ENCODE measurements around the gene TMEM127. TPM values are rescaled to one million over a fixed set of nuclear protein-coding genes. Genes with fewer than 3 reads are reported as not detected.

TMEM127 gene
- total and polyA plus RNA-seq, 8 donors = 8.2 to 38.4 (median 24.1) TPM

- Histone ChIP-seq H3K4me1 (peaks cover 33 to 68% (median 38%) of the 10 kb centered on the region in 3 donors), H3K27ac (no peak overlapping the region), H3K9me3 (no peaks in the 10 kb centered on the region), H3K27me3 (no peaks in the 10 kb centered on the region), H3K36me3 (no peaks in the 10 kb centered on the region), H3K4me3 (no peak overlapping the region)
- no peak for FAIRE-seq
- peak in 1 of 6 donors; percentile 23 for DNase-seq
- ATAC-seq = peak; percentile 64 to 83 (median 70)
- no peak for TF ChIP-seq CTCF (IDR thresholded peaks at IDR 0.05)
- WGBS, 2 donors = 20 to 24% methylated on average over 5 of the region's 5 CpGs
- intact Hi-C loops (cut with DNase I) = loop anchor here in 2 of 3 donors (10.0 kb wide), 1 partner anchor 63 kb away; the partner anchor contains the start of genes CIAO1 (in 2 of the 2) and TMEM127 (in 2 of the 2)
These were observed 64.5 kb downstream of the TMEM127 start for GRCh38 chr2:96201338-96201737.

- no peak for TF ChIP-seq CTCF (IDR thresholded peaks at IDR 0.05)
- Histone ChIP-seq H3K4me1 (peaks cover 18 to 46% (median 24%) of the 10 kb centered on the region in 3 donors), H3K4me3 (no peak overlapping the region), H3K27me3 (no peaks in the 10 kb centered on the region), H3K9me3 (no peaks in the 10 kb centered on the region), H3K27ac (no peak overlapping the region), H3K36me3 (peaks cover 0 to 12% (median 6%) of the 10 kb centered on the region in 3 donors)
- ATAC-seq (no peak), DNase-seq (no peak), FAIRE-seq (no peak)
- WGBS, 2 donors = 69 to 72% methylated on average over 2 of the region's 2 CpGs
- intact Hi-C loops (cut with DNase I) = no loop called here
These were observed 66.9 kb downstream of the TMEM127 start for GRCh38 chr2:96198921-96199320.

Other genes starting within 250 kb of the TMEM127 start
- gene GPAT2, start 231.1 kb downstream of the TMEM127 start, total RNA-seq = 1 to 10 TPM in 4 of 6 donors, under 1 TPM in 2; 0.23 to 2.0 (median 1.4) TPM
- 1 to 10 TPM in 1 of 2 donors, under 1 TPM in 1; 0.80 to 5.0 TPM for gene GPAT2, start 231.1 kb downstream of the TMEM127 start, polyA plus RNA-seq
- gene ADRA2B, start 149.4 kb downstream of the TMEM127 start, total RNA-seq = under 1 TPM; 0.04 to 0.50 (median 0.25) TPM
- 1 to 10 TPM; 1.1 to 1.5 TPM for gene ADRA2B, start 149.4 kb downstream of the TMEM127 start, polyA plus RNA-seq
- gene ASTL, start 127.5 kb downstream of the TMEM127 start, total RNA-seq = not detected
- under 1 TPM in 1 of 2 donors, not detected in 1; 0.14 TPM for gene ASTL, start 127.5 kb downstream of the TMEM127 start, polyA plus RNA-seq
- 1 to 10 TPM in 4 of 6 donors, under 1 TPM in 2; 0.32 to 3.1 (median 1.2) TPM for gene DUSP2, start 120.6 kb downstream of the TMEM127 start, total RNA-seq
- gene DUSP2, start 120.6 kb downstream of the TMEM127 start, polyA plus RNA-seq = 1 to 10 TPM; 1.3 to 1.8 TPM
- gene STARD7, start 57.2 kb downstream of the TMEM127 start, total RNA-seq = 10 to 100 TPM; 37.1 to 65.1 (median 58.5) TPM
- gene STARD7, start 57.2 kb downstream of the TMEM127 start, polyA plus RNA-seq = 10 to 100 TPM; 21.7 to 29.5 TPM
- 10 to 100 TPM; 25.2 to 34.4 (median 29.3) TPM for gene CIAO1, start 228 bp upstream of the TMEM127 start, total RNA-seq
- gene CIAO1, start 228 bp upstream of the TMEM127 start, polyA plus RNA-seq = 10 to 100 TPM; 25.0 to 40.0 TPM
- gene SNRNP200, start 39.5 kb upstream of the TMEM127 start, total RNA-seq = 10 to 100 TPM; 42.1 to 60.1 (median 47.8) TPM
- gene SNRNP200, start 39.5 kb upstream of the TMEM127 start, polyA plus RNA-seq = 10 to 100 TPM; 51.4 to 87.7 TPM
- gene ITPRIPL1, start 59.3 kb upstream of the TMEM127 start, total RNA-seq = 1 to 10 TPM in 2 of 6 donors, under 1 TPM in 4; 0.39 to 1.4 (median 0.77) TPM
- gene ITPRIPL1, start 59.3 kb upstream of the TMEM127 start, polyA plus RNA-seq = under 1 TPM; 0.38 to 0.49 TPM
- under 1 TPM; 0.12 to 0.81 (median 0.39) TPM for gene NCAPH, start 69.8 kb upstream of the TMEM127 start, total RNA-seq
- gene NCAPH, start 69.8 kb upstream of the TMEM127 start, polyA plus RNA-seq = under 1 TPM; 0.05 to 0.23 TPM
- gene NEURL3, start 239.4 kb upstream of the TMEM127 start, total RNA-seq = 10 to 100 TPM in 5 of 6 donors, 1 to 10 TPM in 1; 8.6 to 30.4 (median 13.5) TPM
- 10 to 100 TPM; 32.4 to 73.5 TPM for gene NEURL3, start 239.4 kb upstream of the TMEM127 start, polyA plus RNA-seq

Measured in pancreas (tissue), 10 donors.